Testis (tissue), 3 donors: ENCODE results near the gene SPG11. TPM values are rescaled to one million over a fixed set of nuclear protein-coding genes. Genes with fewer than 3 reads are reported as not detected.
"Not testable (repeated sequence)": the region's sequence is repeated elsewhere in the genome, so short reads cannot be mapped to it uniquely, and the experiment has no call there.

ENCODE experiments used
- DNase-seq: peaks from one replicate; pipeline ENCODE4 v3.0.0-alpha.2; 2019
- H3K27ac ChIP-seq, 2 donors: fragments of 200-600 bp; sonication (generic); one replicate each; pipeline ENCODE4 v1.5.1; 2019
- H3K27me3 ChIP-seq: fragments of 200-600 bp; sonication (generic); one replicate; pipeline ENCODE4 v1.5.1; 2019
- H3K36me3 ChIP-seq: fragments of 200-600 bp; sonication (generic); one replicate; pipeline ENCODE4 v1.5.1; 2017; ENCODE audit warnings: low read depth; ENCODE audit errors: missing control alignments
- H3K4me1 ChIP-seq: fragments of 200-600 bp; sonication (generic); one replicate; pipeline ENCODE4 v1.5.1; 2019
- H3K4me3 ChIP-seq, 2 donors: fragments of 200-600 bp; sonication (generic); one replicate each; pipeline ENCODE4 v1.5.1; 2017 to 2019
- H3K9me3 ChIP-seq: fragments of 200-600 bp; sonication (generic); one replicate; pipeline ENCODE4 v1.5.1; 2017
- CTCF ChIP-seq, 3 experiments: fragments of 450-650 bp in 2 of 3; fragments of 200-600 bp in 1 of 3; sonication (generic) in 1 of 3; IDR thresholded peaks; one replicate each; pipeline ENCODE4 v1.5.1; 2016 to 2019; ENCODE audit warnings: antibody characterized with exemption in 3 of 3, mild to moderate bottlenecking in 2 of 3, moderate library complexity in 1 of 3
- POLR2A ChIP-seq: fragments of 450-650 bp; IDR thresholded peaks from one replicate; pipeline ENCODE4 v1.6.1; 2017; ENCODE audit warnings: antibody characterized with exemption, mild to moderate bottlenecking, moderate library complexity
- WGBS, 2 donors: methylation state at CpG; one replicate each; pipeline ENCODE4 v1.1.5; 2018; 5-methylcytosine and 5-hydroxymethylcytosine counted together
- intact Hi-C: fragments of 100-400 bp; cut with DNase I; formaldehyde crosslinking; loops from one replicate; pipeline ENCODE4 v1.15.1; 2023; ENCODE audit warnings: low total_unique reads
- polyA plus RNA-seq: library from polyadenylated mRNA; stranded (reverse); fragments of 350-450 nt; fragmentation: Illumina TruSeq; extraction: RNeasy Lipid Tissue Mini Kit (QIAGEN cat#74804); gene quantifications from one replicate; pipeline ENCODE4 v1.2.3, GENCODE V29; 2014; ENCODE audit warnings: low read depth, low replicate concordance; ENCODE audit not compliant: insufficient read depth
- total RNA-seq, 2 donors: library from RNA; depleted of rRNA; stranded (reverse); fragments of >200 nt; gene quantifications; one replicate each; pipeline ENCODE4 v1.2.3, GENCODE V29; 2016

Gene SPG11
- total and polyA plus RNA-seq, 3 donors from 2014 or later, result 89.6 to 137 (median 127) TPM

GRCh38 chr15:44536302-44536961 lies 127.0 kb downstream of the SPG11 start:
- no peaks in the 10 kb centered on the region for H3K36me3 ChIP-seq
- WGBS, 2 donors, result 0 to 1% methylated on average over 17 to 33 of the region's 47 CpGs
- intact Hi-C loops, result no loop called here

GRCh38 chr15:44535523-44536301 lies 127.8 kb downstream of the SPG11 start:
- Histone ChIP-seq H3K4me3 (peak overlapping the region; percentile 85 to 99), H3K27me3 (no peaks in the 10 kb centered on the region), H3K9me3 (no peaks in the 10 kb centered on the region), H3K4me1 (peaks cover 10% of the 10 kb centered on the region), H3K36me3 (no peaks in the 10 kb centered on the region), H3K27ac (peak overlapping the region; percentile 93 to 96)
- 46 to 53% methylated on average over 36 of the region's 36 CpGs for WGBS, 2 donors
- TF ChIP-seq POLR2A, result no peak
- TF ChIP-seq CTCF (IDR thresholded peaks at IDR 0.05), result no peak
- DNase-seq, result peak; percentile 34
- intact Hi-C loops, result no loop called here

More at GRCh38 chr15:44536302-44536961, 127.0 kb downstream of the SPG11 start:
- no peak for DNase-seq
- H3K9me3 ChIP-seq, result no peaks in the 10 kb centered on the region
- TF ChIP-seq POLR2A (no peak), CTCF (IDR thresholded peaks at IDR 0.05) (peak in 2 of 3 experiments; percentile 44 to 49)
- peak overlapping the region; percentile 85 to 99 for H3K4me3 ChIP-seq
- no peaks in the 10 kb centered on the region for H3K27me3 ChIP-seq
- peak overlapping the region; percentile 93 to 96 for H3K27ac ChIP-seq
- peaks cover 10% of the 10 kb centered on the region for H3K4me1 ChIP-seq

GRCh38 chr15:44535092-44535491 lies 128.4 kb downstream of the SPG11 start:
- H3K4me3 ChIP-seq, result no peak overlapping the region
- peaks cover 10% of the 10 kb centered on the region for H3K4me1 ChIP-seq
- H3K27ac ChIP-seq, result no peak overlapping the region
- no peaks in the 10 kb centered on the region for H3K27me3 ChIP-seq
- DNase-seq, result no peak
- 72 to 87% methylated on average over 8 of the region's 8 CpGs for WGBS, 2 donors
- H3K9me3 ChIP-seq, result no peaks in the 10 kb centered on the region
- TF ChIP-seq POLR2A, result no peak
- no peak for TF ChIP-seq CTCF (IDR thresholded peaks at IDR 0.05)
- H3K36me3 ChIP-seq, result no peaks in the 10 kb centered on the region
- intact Hi-C loops, result no loop called here

GRCh38 chr15:44532689-44533088 lies 130.8 kb downstream of the SPG11 start:
- Histone ChIP-seq H3K9me3 (no peaks in the 10 kb centered on the region), H3K36me3 (no peaks in the 10 kb centered on the region), H3K4me1 (peaks cover under 1% of the 10 kb centered on the region), H3K27ac (no peak overlapping the region), H3K4me3 (no peak overlapping the region), H3K27me3 (no peaks in the 10 kb centered on the region)
- intact Hi-C loops, result no loop called here
- no peak for DNase-seq
- no peak for TF ChIP-seq POLR2A
- TF ChIP-seq CTCF (IDR thresholded peaks at IDR 0.05), result no peak
- WGBS, 2 donors, result 90 to 99% methylated on average over 3 of the region's 3 CpGs

- H3K4me3 ChIP-seq, H3K27me3 ChIP-seq, H3K36me3 ChIP-seq, H3K9me3 ChIP-seq, intact Hi-C loops, H3K4me1 ChIP-seq, H3K27ac ChIP-seq, DNase-seq: not testable (repeated sequence)
- WGBS, 2 donors, result 90 to 95% methylated on average over 5 of the region's 5 CpGs
These were observed 131.2 kb downstream of the SPG11 start for GRCh38 chr15:44532275-44532674.
